ENCODE results near the gene PLEKHD1. TPM values are rescaled to one million over a fixed set of nuclear protein-coding genes. Genes with fewer than 3 reads are reported as not detected.

PLEKHD1 gene
- total and polyA plus RNA-seq, 2 of the 8 experiments (the other 6 are each of a cell fraction or from before 2014, with no cell fraction given) = 0.24 to 0.48 TPM

GRCh38 chr14:69559581-69560011, 75.1 kb downstream of the PLEKHD1 start:
- H2AK5ac ChIP-seq (ENCODE audit: low read depth, low read length) = no peak overlapping the region
- H3K4me2 ChIP-seq (ENCODE audit: insufficient read depth in 1 of 2, low read depth in 2 of 2, low read length in 2 of 2) = no peak overlapping the region
- no peak overlapping the region for H3K4me3 ChIP-seq (ENCODE audit: extremely low read depth in 1 of 4, insufficient read depth in 2 of 4, low read depth in 3 of 4, low read length in 4 of 4)
- H3K36me3 ChIP-seq (ENCODE audit: control insufficient read depth in 2 of 4, insufficient read depth in 4 of 4, low read length in 3 of 4) = no peaks in the 10 kb centered on the region
- H4K5ac ChIP-seq (ENCODE audit: insufficient read length, low read depth, low read length) = no peak overlapping the region
- no peak overlapping the region for H2AFZ ChIP-seq (ENCODE audit: low read length)
- H3K9me3 ChIP-seq (ENCODE audit: insufficient read depth in 2 of 2, low read depth in 1 of 2, low read length in 1 of 2) = no peaks in the 10 kb centered on the region
- H3K23ac ChIP-seq (ENCODE audit: insufficient read length) = no peak overlapping the region
- H3K9ac ChIP-seq (replicated peaks in 1 of 4; ENCODE audit: extremely low read depth in 1 of 4, low read depth in 3 of 4, low read length in 3 of 4) = no peak overlapping the region
- no peak overlapping the region for H2BK20ac ChIP-seq (ENCODE audit: low read length)
- H2BK120ac ChIP-seq (replicated peaks; ENCODE audit: low read depth, low read length) = no peak overlapping the region
- no peak overlapping the region for H2BK15ac ChIP-seq (ENCODE audit: low read length)
- H3K14ac ChIP-seq (ENCODE audit: insufficient read length) = no peak overlapping the region
- TF ChIP-seq NANOG (IDR thresholded peaks at IDR 0.05; ENCODE audit: insufficient read depth, low read depth, low read length, poor library complexity, severe bottlenecking) (no peak), POLR2A (IDR thresholded peaks at IDR 0.05; ENCODE audit: control extremely low read depth in 1 of 2, low read depth in 2 of 2, low read length in 2 of 2) (no peak)
- no peak overlapping the region for H3K4ac ChIP-seq (replicated peaks; ENCODE audit: insufficient read length, low read depth, low read length)
- no peak overlapping the region for H3K27ac ChIP-seq (ENCODE audit: low read depth, low read length)
- H3K18ac ChIP-seq (ENCODE audit: extremely low read depth, low read length) = no peak overlapping the region
- H2BK12ac ChIP-seq (ENCODE audit: low read depth, low read length) = no peak overlapping the region
- no peaks in the 10 kb centered on the region for H4K20me1 ChIP-seq (replicated peaks in 1 of 2; ENCODE audit: control insufficient read depth in 1 of 2, insufficient read depth in 2 of 2, low read length in 2 of 2)
- no peak overlapping the region for H4K8ac ChIP-seq (ENCODE audit: extremely low read depth, insufficient read depth, low read length)
- no peaks in the 10 kb centered on the region for H3K79me1 ChIP-seq (ENCODE audit: low read depth, low read length)
- CTCF ChIA-PET (ENCODE audit: partially characterized antibody) = interaction anchor here (0.9 to 7.8 kb wide), 9 partner anchors 11 to 172 kb away, joined by 3 to 61 read pairs (median 5); partner anchors contain the start of gene CCDC177
- H3K79me2 ChIP-seq (ENCODE audit: control insufficient read depth in 1 of 2, insufficient read depth in 2 of 2, low read length in 2 of 2) = no peaks in the 10 kb centered on the region
- WGBS, 2 experiments (ENCODE audit: extremely low coverage in 1 of 2, insufficient coverage in 1 of 2, insufficient read length in 1 of 2, insufficient replicate concordance in 2 of 2, low coverage in 1 of 2, low lambda C conversion rate in 2 of 2, missing lambda C conversion rate in 1 of 2) = 75% methylated on average over 6 of the region's 6 CpGs; no CpG with 5 or more reads in 1 of the 2 experiments
- H3K23me2 ChIP-seq (ENCODE audit: low read depth, low read length) = no peaks in the 10 kb centered on the region
- no peak for DNase-seq (ENCODE audit: low read depth in 1 of 2, low spot score in 2 of 2)
- no peak for FAIRE-seq
- H4K91ac ChIP-seq (replicated peaks; ENCODE audit: insufficient read length, low read length) = no peak overlapping the region
- POLR2A ChIA-PET (ENCODE audit: partially characterized antibody) = interaction anchor here (1.1 to 2.8 kb wide), 2 partner anchors 12 to 160 kb away, joined by 3 to 14 read pairs; no protein-coding TSS in a partner anchor
- no peak overlapping the region for H2BK5ac ChIP-seq (ENCODE audit: low read depth, low read length)
- H3K27me3 ChIP-seq (replicated peaks in 1 of 4; ENCODE audit: control insufficient read depth in 3 of 4, extremely low read depth in 1 of 4, insufficient read depth in 3 of 4, low read length in 3 of 4) = no peaks in the 10 kb centered on the region
- no peak overlapping the region for H3K56ac ChIP-seq (replicated peaks; ENCODE audit: insufficient read length, low read depth, low read length)
- no peaks in the 10 kb centered on the region; a peak in 1 of 7 replicates for H3K4me1 ChIP-seq (replicated peaks in 1 of 4; ENCODE audit: control insufficient read depth in 3 of 4, insufficient read depth in 4 of 4, low read length in 3 of 4)
